Measurements from ENCODE around the gene SMCO4.

DNA sequence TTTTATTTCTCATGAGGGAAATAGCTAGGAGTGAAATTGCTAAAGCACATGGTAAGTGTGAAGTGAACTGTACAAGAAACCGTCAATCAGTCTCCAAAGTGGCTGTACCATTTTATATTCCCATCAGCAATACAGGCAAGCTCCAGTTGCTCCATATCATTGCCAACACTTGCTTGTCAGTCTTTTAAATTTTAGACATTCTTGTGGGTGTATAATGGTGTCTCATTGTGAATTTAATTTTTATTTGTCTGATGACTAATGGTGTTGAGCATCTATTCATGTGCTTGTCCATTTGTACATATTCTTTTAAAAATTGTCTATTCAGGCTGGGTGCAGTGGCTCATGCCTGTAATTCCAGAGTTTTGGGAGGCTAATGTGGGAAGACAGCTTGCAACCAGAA is 34.1 kb upstream of the SMCO4 start:
- TF ChIP-seq POLR2A (IDR thresholded peaks at IDR 0.05): no peak
- TF ChIP-seq, protein P1, sequence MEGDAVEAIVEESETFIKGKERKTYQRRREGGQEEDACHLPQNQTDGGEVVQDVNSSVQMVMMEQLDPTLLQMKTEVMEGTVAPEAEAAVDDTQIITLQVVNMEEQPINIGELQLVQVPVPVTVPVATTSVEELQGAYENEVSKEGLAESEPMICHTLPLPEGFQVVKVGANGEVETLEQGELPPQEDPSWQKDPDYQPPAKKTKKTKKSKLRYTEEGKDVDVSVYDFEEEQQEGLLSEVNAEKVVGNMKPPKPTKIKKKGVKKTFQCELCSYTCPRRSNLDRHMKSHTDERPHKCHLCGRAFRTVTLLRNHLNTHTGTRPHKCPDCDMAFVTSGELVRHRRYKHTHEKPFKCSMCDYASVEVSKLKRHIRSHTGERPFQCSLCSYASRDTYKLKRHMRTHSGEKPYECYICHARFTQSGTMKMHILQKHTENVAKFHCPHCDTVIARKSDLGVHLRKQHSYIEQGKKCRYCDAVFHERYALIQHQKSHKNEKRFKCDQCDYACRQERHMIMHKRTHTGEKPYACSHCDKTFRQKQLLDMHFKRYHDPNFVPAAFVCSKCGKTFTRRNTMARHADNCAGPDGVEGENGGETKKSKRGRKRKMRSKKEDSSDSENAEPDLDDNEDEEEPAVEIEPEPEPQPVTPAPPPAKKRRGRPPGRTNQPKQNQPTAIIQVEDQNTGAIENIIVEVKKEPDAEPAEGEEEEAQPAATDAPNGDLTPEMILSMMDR (IDR thresholded peaks at IDR 0.05): no peak
